HCT116 (cell line): ENCODE data around the gene PTGDS.
A peak's percentile ranks its signal among the peaks of the same experiment; 100 is the strongest.

Experiments
- CTCF ChIP-seq, 3 experiments: fragments of 200-600 bp in 1 of 3; sonication (generic) in 1 of 3; IDR thresholded peaks in 2 of 3; conservative IDR thresholded peaks in 1 of 3; 2 replicates each; pipeline ENCODE4 v1.5.1; 2012 to 2017; ENCODE audit warnings: low read depth in 2 of 3, low read length in 2 of 3, antibody characterized with exemption in 1 of 3, borderline replicate concordance in 1 of 3, control low read depth in 1 of 3, mild to moderate bottlenecking in 1 of 3, mixed read lengths in 1 of 3, mixed run types in 1 of 3, moderate library complexity in 1 of 3; ENCODE audit not compliant: insufficient read depth in 1 of 3
- EGR1 ChIP-seq: IDR thresholded peaks from 2 replicates; pipeline ENCODE4 v1.6.1; 2012; ENCODE audit warnings: low read depth
- FOSL1 ChIP-seq: IDR thresholded peaks from 2 replicates; pipeline ENCODE4 v1.6.1; 2012; ENCODE audit warnings: low read depth
- POLR2A ChIP-seq: IDR thresholded peaks from 2 replicates; pipeline ENCODE4 v1.7.0; 2011; ENCODE audit warnings: borderline replicate concordance; ENCODE audit not compliant: insufficient read depth, insufficient read length; ENCODE audit errors: extremely low read depth
- RAD21 ChIP-seq: IDR thresholded peaks from 2 replicates; pipeline ENCODE4 v1.6.1; 2012; ENCODE audit warnings: low read depth, mild to moderate bottlenecking
- REST ChIP-seq: IDR thresholded peaks from 2 replicates; pipeline ENCODE4 v1.6.1; 2012; ENCODE audit warnings: low read depth
- SIN3A ChIP-seq: IDR thresholded peaks from 2 replicates; pipeline ENCODE4 v1.6.1; 2012; ENCODE audit warnings: low read depth
- ZFX ChIP-seq: fragments of 450-650 bp; IDR thresholded peaks from 2 replicates; pipeline ENCODE4 v1.6.1; 2017
- ZNF274 ChIP-seq: fragments of 200-500 bp; sonication (Bioruptor generic); IDR thresholded peaks from 2 replicates; pipeline ENCODE4 v1.6.1; 2014; ENCODE audit warnings: mild to moderate bottlenecking, low read depth, low read length, inconsistent platforms

- no peak for TF ChIP-seq REST
- TF ChIP-seq ZFX = peak; percentile 61
- no peak for TF ChIP-seq FOSL1
- TF ChIP-seq CTCF (IDR thresholded peaks at IDR 0.05 in 2 of 3, conservative IDR thresholded peaks at IDR 0.05 in 1 of 3; ENCODE audit: borderline replicate concordance in 1 of 3, insufficient read depth in 1 of 3, low read depth in 2 of 3, low read length in 2 of 3) = peak in 2 of 3 experiments; percentile 12 to 22; a peak in 2 of 6 replicates
- TF ChIP-seq SIN3A = no peak
- TF ChIP-seq ZNF274 = no peak
- TF ChIP-seq POLR2A = peak; percentile 60
- no peak for TF ChIP-seq RAD21
- no peak for TF ChIP-seq EGR1
These were observed 27.3 kb upstream of the PTGDS start for GRCh38 chr9:136949817-136950655.
